Vagina (tissue), 2 donors: ENCODE data around the gene CCDC60.

ENCODE experiments used
- POLR2A ChIP-seq, 2 donors: fragments of 450-650 bp; IDR thresholded peaks; one replicate each; pipeline ENCODE4 v1.6.1; 2017; ENCODE audit warnings: antibody characterized with exemption in 2 of 2, mild to moderate bottlenecking in 2 of 2, moderate library complexity in 2 of 2
- POLR2AphosphoS5 ChIP-seq, 2 donors: sonication (generic); formaldehyde crosslinking; IDR thresholded peaks; one replicate each; pipeline ENCODE4 v1.9.0; 2017; ENCODE audit warnings: antibody characterized with exemption in 2 of 2, mild to moderate bottlenecking in 2 of 2, low read depth in 1 of 2; ENCODE audit not compliant: insufficient read depth in 1 of 2
- TF ChIP-seq, protein P1 (sequence below), 3 experiments: fragments of 450-650 bp in 2 of 3; fragments of 200-600 bp in 1 of 3; sonication (generic) in 1 of 3; IDR thresholded peaks; one replicate each; pipeline ENCODE4 v1.5.1; 2017 to 2019; ENCODE audit warnings: antibody characterized with exemption in 3 of 3, mild to moderate bottlenecking in 2 of 3, moderate library complexity in 2 of 3

DNA sequence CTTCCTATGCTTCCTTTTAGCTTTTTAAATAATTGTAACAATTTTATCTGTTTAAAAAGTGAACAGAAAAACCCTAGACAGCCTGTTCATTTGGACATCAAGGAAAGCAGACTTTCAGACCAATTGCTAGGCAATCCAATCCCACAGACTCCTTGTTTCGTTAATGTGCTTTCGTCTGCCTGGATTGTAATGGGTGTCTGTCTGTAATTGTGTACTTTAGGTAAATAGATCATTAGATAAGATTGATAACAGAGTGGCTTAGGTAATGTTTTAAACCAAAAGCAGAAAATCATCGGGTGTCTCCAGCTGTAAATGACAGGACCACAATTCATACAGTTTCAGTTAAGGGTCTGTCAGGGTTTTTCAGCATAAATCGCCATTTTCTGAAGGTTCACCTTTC, 19.6 kb downstream of the CCDC60 start:
- TF ChIP-seq, protein P1, sequence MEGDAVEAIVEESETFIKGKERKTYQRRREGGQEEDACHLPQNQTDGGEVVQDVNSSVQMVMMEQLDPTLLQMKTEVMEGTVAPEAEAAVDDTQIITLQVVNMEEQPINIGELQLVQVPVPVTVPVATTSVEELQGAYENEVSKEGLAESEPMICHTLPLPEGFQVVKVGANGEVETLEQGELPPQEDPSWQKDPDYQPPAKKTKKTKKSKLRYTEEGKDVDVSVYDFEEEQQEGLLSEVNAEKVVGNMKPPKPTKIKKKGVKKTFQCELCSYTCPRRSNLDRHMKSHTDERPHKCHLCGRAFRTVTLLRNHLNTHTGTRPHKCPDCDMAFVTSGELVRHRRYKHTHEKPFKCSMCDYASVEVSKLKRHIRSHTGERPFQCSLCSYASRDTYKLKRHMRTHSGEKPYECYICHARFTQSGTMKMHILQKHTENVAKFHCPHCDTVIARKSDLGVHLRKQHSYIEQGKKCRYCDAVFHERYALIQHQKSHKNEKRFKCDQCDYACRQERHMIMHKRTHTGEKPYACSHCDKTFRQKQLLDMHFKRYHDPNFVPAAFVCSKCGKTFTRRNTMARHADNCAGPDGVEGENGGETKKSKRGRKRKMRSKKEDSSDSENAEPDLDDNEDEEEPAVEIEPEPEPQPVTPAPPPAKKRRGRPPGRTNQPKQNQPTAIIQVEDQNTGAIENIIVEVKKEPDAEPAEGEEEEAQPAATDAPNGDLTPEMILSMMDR (IDR thresholded peaks at IDR 0.05) = no peak
- TF ChIP-seq POLR2A (IDR thresholded peaks at IDR 0.05) (no peak), POLR2AphosphoS5 (IDR thresholded peaks at IDR 0.05; ENCODE audit: insufficient read depth in 1 of 2, low read depth in 1 of 2) (no peak)
